Smooth muscle cell (in vitro differentiated cells): ENCODE results near the gene ATOH7. TPM values are rescaled to one million over a fixed set of nuclear protein-coding genes. Genes with fewer than 3 reads are reported as not detected.

Experiments
- DNase-seq: peaks from one replicate; lab custom pipeline; 2025; ENCODE audit not compliant: unreplicated experiment; lab: John Stamatoyannopoulos, UW
- H2AFZ ChIP-seq: fragments of 200-600 bp; sonication (generic); 2 replicates; pipeline ENCODE4 v1.6.0; 2016; ENCODE audit warnings: antibody characterized with exemption, low read depth, mild to moderate bottlenecking
- H3F3A ChIP-seq: fragments of 200-600 bp; sonication (generic); 2 replicates; pipeline ENCODE4 v1.6.0; 2017; ENCODE audit warnings: antibody characterized with exemption, low read depth
- H3K27ac ChIP-seq: fragments of 200-600 bp; sonication (generic); 2 replicates; pipeline ENCODE4 v1.5.1; 2016; ENCODE audit warnings: low read depth, mild to moderate bottlenecking
- H3K27me3 ChIP-seq: fragments of 200-600 bp; sonication (generic); 2 replicates; pipeline ENCODE4 v1.6.1; 2016; ENCODE audit warnings: low read depth, mild to moderate bottlenecking
- H3K36me3 ChIP-seq: fragments of 200-600 bp; sonication (generic); 2 replicates; pipeline ENCODE4 v1.5.1; 2016; ENCODE audit warnings: low read depth
- H3K4me1 ChIP-seq: fragments of 200-600 bp; sonication (generic); 2 replicates; pipeline ENCODE4 v1.5.1; 2016; ENCODE audit warnings: low read depth
- H3K4me2 ChIP-seq: fragments of 200-600 bp; sonication (generic); 2 replicates; pipeline ENCODE4 v1.6.0; 2016; ENCODE audit warnings: mild to moderate bottlenecking
- H3K4me3 ChIP-seq: fragments of 200-600 bp; sonication (generic); 2 replicates; pipeline ENCODE4 v1.5.1; 2016; ENCODE audit warnings: mild to moderate bottlenecking
- H3K79me2 ChIP-seq: fragments of 200-600 bp; sonication (generic); 2 replicates; pipeline ENCODE4 v1.6.0; 2016; ENCODE audit warnings: low read depth, mild to moderate bottlenecking
- H3K9ac ChIP-seq: fragments of 200-600 bp; sonication (generic); 2 replicates; pipeline ENCODE4 v1.6.0; 2016; ENCODE audit warnings: low read depth
- H3K9me3 ChIP-seq: fragments of 200-600 bp; sonication (generic); replicated peaks from 2 replicates; pipeline ENCODE4 v1.5.1; 2016; ENCODE audit warnings: low read depth
- H4K20me1 ChIP-seq: fragments of 200-600 bp; sonication (generic); 2 replicates; pipeline ENCODE4 v1.6.0; 2016; ENCODE audit warnings: low read depth
- WGBS: methylation state at CpG from one replicate; pipeline ENCODE4 v1.1.7; 2016; ENCODE audit warnings: low lambda C conversion rate; 5-methylcytosine and 5-hydroxymethylcytosine counted together
- polyA plus RNA-seq: library from polyadenylated mRNA; unstranded; fragments of >200 nt; fragmentation: Nextera tagmentation; extraction: Ambion mirVana; gene quantifications from 2 replicates; pipeline ENCODE4 v1.2.1, GENCODE V29; 2016
- total RNA-seq: library from RNA; depleted of rRNA; stranded (reverse); fragments of >200 nt; gene quantifications from 2 replicates; pipeline ENCODE4 v1.2.3, GENCODE V29; 2014
- TF ChIP-seq, protein P1 (sequence below): fragments of 200-600 bp; sonication (generic); IDR thresholded peaks from 2 replicates; pipeline ENCODE4 v1.5.1; 2017; ENCODE audit warnings: borderline replicate concordance, mild to moderate bottlenecking, antibody characterized with exemption; ENCODE audit not compliant: insufficient read depth, poor library complexity, severe bottlenecking

The ATOH7 gene
- total and polyA plus RNA-seq, 2 experiments from 2014 or later: 0.10 TPM; not detected in 1

DNA sequence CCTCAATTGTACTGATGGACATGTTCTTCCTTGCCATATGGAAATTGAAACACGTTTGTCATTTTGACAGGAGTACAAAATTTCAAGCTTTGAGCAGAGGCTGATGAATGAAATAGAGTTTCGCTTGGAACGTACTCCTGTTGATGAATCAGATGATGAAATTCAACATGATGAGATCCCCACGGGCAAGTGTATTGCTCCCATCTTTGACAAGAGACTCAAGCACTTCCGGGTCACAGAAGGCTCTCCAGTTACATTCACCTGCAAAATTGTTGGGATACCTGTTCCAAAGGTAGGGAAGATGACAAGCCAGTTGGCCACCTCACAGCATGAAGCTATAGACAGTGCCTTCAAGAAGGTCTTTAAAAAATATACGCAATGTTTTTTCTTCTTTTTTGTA is 43.1 kb downstream of the ATOH7 start:
- Histone ChIP-seq H3K36me3 (no peaks in the 10 kb centered on the region), H3K9ac (no peak overlapping the region), H3K9me3 (no peaks in the 10 kb centered on the region), H3K4me2 (no peak overlapping the region), H3K27me3 (peaks cover 12% of the 10 kb centered on the region), H2AFZ (no peak overlapping the region), H3K79me2 (no peaks in the 10 kb centered on the region), H3K4me3 (no peak overlapping the region), H3F3A (no peaks in the 10 kb centered on the region), H4K20me1 (no peaks in the 10 kb centered on the region), H3K27ac (no peak overlapping the region), H3K4me1 (no peaks in the 10 kb centered on the region)
- DNase-seq: no peak
- TF ChIP-seq, protein P1, sequence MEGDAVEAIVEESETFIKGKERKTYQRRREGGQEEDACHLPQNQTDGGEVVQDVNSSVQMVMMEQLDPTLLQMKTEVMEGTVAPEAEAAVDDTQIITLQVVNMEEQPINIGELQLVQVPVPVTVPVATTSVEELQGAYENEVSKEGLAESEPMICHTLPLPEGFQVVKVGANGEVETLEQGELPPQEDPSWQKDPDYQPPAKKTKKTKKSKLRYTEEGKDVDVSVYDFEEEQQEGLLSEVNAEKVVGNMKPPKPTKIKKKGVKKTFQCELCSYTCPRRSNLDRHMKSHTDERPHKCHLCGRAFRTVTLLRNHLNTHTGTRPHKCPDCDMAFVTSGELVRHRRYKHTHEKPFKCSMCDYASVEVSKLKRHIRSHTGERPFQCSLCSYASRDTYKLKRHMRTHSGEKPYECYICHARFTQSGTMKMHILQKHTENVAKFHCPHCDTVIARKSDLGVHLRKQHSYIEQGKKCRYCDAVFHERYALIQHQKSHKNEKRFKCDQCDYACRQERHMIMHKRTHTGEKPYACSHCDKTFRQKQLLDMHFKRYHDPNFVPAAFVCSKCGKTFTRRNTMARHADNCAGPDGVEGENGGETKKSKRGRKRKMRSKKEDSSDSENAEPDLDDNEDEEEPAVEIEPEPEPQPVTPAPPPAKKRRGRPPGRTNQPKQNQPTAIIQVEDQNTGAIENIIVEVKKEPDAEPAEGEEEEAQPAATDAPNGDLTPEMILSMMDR: no peak
- 90% methylated on average over 6 of the region's 6 CpGs for WGBS

DNA sequence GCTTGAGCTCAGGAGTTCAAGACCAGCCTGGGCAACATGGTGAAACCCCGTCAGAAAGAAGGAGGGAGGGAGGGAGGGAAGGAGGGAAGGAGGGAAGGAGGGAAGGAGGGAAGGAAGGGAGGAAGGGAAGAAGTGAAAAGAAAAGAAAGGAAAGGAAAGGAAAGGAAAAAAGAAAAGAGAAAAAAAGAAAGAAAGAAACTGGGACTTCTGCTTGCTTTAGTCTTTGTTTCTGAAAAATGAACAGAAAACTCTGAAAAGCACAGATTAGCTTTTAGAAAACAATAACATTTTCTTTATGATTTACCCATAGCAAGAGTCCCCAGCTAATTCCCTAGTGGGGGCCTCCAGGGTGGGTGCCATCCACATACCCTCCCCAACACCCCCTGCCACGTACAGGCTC is 46.8 kb downstream of the ATOH7 start:
- H3K36me3 ChIP-seq: no peaks in the 10 kb centered on the region
- H3K27ac ChIP-seq: no peak overlapping the region
- H3K4me2 ChIP-seq: no peak overlapping the region
- H3K9me3 ChIP-seq: no peaks in the 10 kb centered on the region
- H3K4me1 ChIP-seq: no peaks in the 10 kb centered on the region
- no peaks in the 10 kb centered on the region for H3F3A ChIP-seq
- peaks cover 12% of the 10 kb centered on the region for H3K27me3 ChIP-seq
- TF ChIP-seq, protein P1: no peak
- WGBS: 66% methylated on average over 2 of the region's 2 CpGs
- no peak for DNase-seq
- no peak overlapping the region for H3K4me3 ChIP-seq
- no peaks in the 10 kb centered on the region for H4K20me1 ChIP-seq
- H3K9ac ChIP-seq: no peak overlapping the region
- no peaks in the 10 kb centered on the region for H3K79me2 ChIP-seq
- no peak overlapping the region for H2AFZ ChIP-seq

DNA sequence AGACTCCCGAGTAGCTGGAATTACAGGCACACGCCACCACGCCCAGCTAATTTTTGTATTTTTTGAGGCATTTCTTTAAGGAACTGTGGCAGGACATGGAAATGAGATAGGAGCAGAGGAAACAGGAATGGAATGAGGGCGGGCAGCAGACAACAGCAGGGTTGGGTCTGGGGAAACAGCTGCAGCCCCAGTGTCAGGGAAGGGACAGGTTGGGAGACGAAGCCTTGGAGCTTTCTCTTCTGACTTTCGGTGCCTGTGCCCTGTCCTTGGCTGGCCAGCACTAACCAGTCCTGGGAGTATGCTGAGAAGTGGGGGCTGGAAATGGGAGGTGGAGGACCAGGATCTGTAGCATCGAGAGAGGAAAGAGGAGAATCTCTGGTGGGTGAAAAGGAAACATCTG is 47.4 kb downstream of the ATOH7 start:
- H3K4me2 ChIP-seq: no peak overlapping the region
- no peak overlapping the region for H3K9ac ChIP-seq
- H3K9me3 ChIP-seq: no peaks in the 10 kb centered on the region
- WGBS: 66% methylated on average over 7 of the region's 7 CpGs
- DNase-seq: no peak
- TF ChIP-seq, protein P1: no peak
- no peak overlapping the region for H3K27ac ChIP-seq
- H3K79me2 ChIP-seq: no peaks in the 10 kb centered on the region
- H3K4me3 ChIP-seq: no peak overlapping the region
- H3K36me3 ChIP-seq: no peaks in the 10 kb centered on the region
- no peaks in the 10 kb centered on the region for H3F3A ChIP-seq
- H3K4me1 ChIP-seq: no peaks in the 10 kb centered on the region
- peaks cover 12% of the 10 kb centered on the region for H3K27me3 ChIP-seq
- H4K20me1 ChIP-seq: no peaks in the 10 kb centered on the region
- no peak overlapping the region for H2AFZ ChIP-seq

Other genes with a start within 250 kb of the ATOH7 start
- gene HERC4, start 156.8 kb downstream of the ATOH7 start, total RNA-seq: 41.2 and 54.3 TPM in 2 replicates
- 19.5 and 20.5 TPM in 2 replicates for gene HERC4, start 156.8 kb downstream of the ATOH7 start, polyA plus RNA-seq
- 0.13 TPM in 1 of 2 replicates, not detected in the other for gene MYPN, start 122.6 kb downstream of the ATOH7 start, total RNA-seq
- gene MYPN, start 122.6 kb downstream of the ATOH7 start, polyA plus RNA-seq: 0.03 TPM in 1 of 2 replicates, not detected in the other
- 21.4 and 31.2 TPM in 2 replicates for gene HNRNPH3, start 100.0 kb upstream of the ATOH7 start, total RNA-seq
- gene HNRNPH3, start 100.0 kb upstream of the ATOH7 start, polyA plus RNA-seq: 143 and 159 TPM in 2 replicates
- 2.0 and 5.6 TPM in 2 replicates for gene PBLD, start 100.8 kb upstream of the ATOH7 start, total RNA-seq
- gene PBLD, start 100.8 kb upstream of the ATOH7 start, polyA plus RNA-seq: 2.3 and 4.5 TPM in 2 replicates
- gene RUFY2, start 175.2 kb upstream of the ATOH7 start, total RNA-seq: 27.1 and 31.8 TPM in 2 replicates
- gene RUFY2, start 175.2 kb upstream of the ATOH7 start, polyA plus RNA-seq: 9.3 and 14.3 TPM in 2 replicates
- 5.7 and 13.8 TPM in 2 replicates for gene DNA2, start 239.9 kb upstream of the ATOH7 start, total RNA-seq
- gene DNA2, start 239.9 kb upstream of the ATOH7 start, polyA plus RNA-seq: 2.1 and 2.9 TPM in 2 replicates